Vagina (tissue), 2 donors: ENCODE measurements around the gene ZBTB16.

ENCODE experiments used
- CTCF ChIP-seq, 3 experiments: fragments of 450-650 bp in 2 of 3; fragments of 200-600 bp in 1 of 3; sonication (generic) in 1 of 3; IDR thresholded peaks; one replicate each; pipeline ENCODE4 v1.5.1; 2017 to 2019; ENCODE audit warnings: antibody characterized with exemption in 3 of 3, mild to moderate bottlenecking in 2 of 3, moderate library complexity in 2 of 3
- POLR2A ChIP-seq, 2 donors: fragments of 450-650 bp; IDR thresholded peaks; one replicate each; pipeline ENCODE4 v1.6.1; 2017; ENCODE audit warnings: antibody characterized with exemption in 2 of 2, mild to moderate bottlenecking in 2 of 2, moderate library complexity in 2 of 2
- POLR2AphosphoS5 ChIP-seq, 2 donors: sonication (generic); formaldehyde crosslinking; IDR thresholded peaks; one replicate each; pipeline ENCODE4 v1.9.0; 2017; ENCODE audit warnings: antibody characterized with exemption in 2 of 2, mild to moderate bottlenecking in 2 of 2, low read depth in 1 of 2; ENCODE audit not compliant: insufficient read depth in 1 of 2

GRCh38 chr11:114213622-114214021, 154.1 kb downstream of the ZBTB16 start:
- TF ChIP-seq CTCF (IDR thresholded peaks at IDR 0.05): no peak
- TF ChIP-seq POLR2A (IDR thresholded peaks at IDR 0.05): no peak
- no peak for TF ChIP-seq POLR2AphosphoS5 (IDR thresholded peaks at IDR 0.05; ENCODE audit: insufficient read depth in 1 of 2, low read depth in 1 of 2)
